GM19372 (cell line): ENCODE measurements around the gene TPSD1.
"Not testable (repeated sequence)": the region's sequence is repeated elsewhere in the genome, so short reads cannot be mapped to it uniquely, and the experiment has no call there.

ENCODE experiments used
- ATAC-seq: cut with Tn5 transposase; IDR thresholded peaks from one replicate; pipeline ENCODE4 v1.9.1; 2021; ENCODE audit warnings: mild to moderate bottlenecking, low read depth, moderate library complexity; ENCODE audit not compliant: unreplicated experiment

TPSD1 gene

DNA sequence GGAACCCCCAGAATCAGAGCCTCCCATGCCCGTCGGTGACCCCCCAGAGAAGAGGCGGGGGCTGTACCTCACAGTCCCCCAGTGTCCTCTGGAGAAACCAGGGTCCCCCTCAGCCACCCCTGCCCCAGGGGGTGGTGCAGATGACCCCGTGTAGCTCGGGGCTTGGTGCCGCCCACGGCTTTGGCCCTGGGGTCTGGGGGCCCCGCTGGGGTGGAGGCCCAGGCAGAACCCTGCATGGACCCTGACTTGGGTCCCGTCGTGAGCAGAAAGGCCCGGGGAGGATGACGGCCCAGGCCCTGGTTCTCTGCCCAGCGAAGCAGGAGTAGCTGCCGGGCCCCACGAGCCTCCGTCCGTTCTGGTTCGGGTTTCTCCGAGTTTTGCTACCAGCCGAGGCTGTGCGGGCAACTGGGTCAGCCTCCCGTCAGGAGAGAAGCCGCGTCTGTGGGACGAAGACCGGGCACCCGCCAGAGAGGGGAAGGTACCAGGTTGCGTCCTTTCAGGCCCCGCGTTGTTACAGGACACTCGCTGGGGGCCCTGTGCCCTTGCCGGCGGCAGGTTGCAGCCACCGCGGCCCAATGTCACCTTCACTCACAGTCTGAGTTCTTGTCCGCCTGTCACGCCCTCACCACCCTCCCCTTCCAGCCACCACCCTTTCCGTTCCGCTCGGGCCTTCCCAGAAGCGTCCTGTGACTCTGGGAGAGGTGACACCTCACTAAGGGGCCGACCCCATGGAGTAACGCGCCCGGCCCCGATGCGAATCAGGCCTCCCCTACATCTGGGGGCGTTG is 34.8 kb upstream of the TPSD1 start:
- no peak for ATAC-seq

DNA sequence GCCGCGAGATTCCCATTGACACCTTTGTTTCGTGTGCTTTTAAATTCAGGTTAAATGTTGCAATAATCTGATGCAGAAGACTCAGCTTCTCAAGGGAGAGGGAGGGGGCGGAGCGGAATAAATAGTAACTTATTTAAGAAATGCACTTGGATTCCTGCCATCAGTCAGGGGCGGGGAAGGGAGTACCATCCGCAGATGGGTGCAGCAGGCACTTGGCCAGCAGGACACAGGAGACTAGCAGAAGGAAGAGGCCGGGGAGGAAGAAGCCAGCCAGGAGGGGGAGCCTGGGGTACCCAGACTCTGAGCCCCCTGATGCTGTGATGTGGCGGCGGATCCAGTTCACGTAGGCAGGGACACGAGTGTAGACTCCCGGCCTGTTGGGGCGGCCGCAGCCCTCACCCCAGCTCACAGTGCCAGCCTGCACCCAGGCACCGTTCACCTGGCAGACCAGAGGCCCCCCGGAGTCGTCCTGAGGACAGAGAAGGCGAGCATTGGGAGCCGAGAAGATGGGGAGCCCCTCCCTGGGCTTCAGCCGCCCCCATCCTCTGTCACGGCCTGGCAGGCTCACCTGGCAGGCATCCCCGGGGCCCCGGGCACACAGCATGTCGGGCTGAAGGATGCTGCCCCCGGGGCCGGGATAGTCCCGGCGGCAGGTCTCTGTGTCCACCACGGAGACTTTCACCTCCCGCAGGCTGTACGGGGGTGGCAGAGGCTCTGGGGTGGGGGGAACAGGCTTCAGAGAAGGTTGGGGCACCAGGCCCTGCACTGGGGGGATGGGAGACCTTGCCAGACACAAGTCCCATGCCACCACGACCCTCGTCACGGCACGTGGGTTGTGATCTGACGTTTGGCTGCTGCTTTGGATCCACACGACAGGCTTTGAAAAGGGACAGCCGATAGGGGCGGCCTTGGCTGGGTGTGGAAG is 34.0 kb upstream of the TPSD1 start:
- no peak for ATAC-seq

DNA sequence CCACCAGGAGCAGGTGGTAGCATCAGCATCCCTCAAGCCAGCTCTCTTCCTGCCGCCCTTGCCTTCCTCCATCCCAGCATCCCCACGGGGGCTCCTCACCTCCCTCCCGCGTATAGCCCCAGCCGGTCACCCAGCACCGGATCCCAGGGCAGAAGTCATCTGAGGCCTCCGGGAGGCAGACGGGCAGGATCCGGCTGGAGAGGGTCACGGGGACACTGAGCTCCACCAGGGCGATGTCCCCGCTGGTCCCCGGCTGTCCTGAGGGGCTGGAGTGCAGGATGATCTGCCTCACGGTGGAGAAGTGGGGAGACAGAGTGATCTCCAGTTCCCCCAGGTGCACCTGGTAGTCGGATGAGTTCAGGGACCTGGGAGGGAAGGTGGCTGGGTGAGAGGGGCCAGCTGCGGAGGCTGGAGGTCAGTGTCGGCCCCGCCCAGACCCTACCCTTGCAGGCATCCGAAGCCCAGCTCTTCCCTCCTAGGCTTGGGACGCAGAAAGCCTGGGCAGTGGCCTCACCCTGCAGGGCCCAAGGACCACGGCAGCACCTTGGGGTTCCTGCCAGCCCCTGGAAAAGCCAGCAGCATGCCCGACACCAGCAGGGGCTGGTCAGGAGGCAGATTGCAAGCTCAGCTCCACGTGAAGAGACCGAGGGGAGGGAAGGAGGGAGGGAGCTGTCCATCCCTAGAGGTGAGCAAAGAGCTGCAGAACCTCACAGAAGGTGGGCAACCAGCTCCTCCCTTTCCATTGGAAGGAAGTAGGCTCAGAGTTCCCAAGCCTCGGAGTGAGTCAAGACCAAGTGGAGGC is 33.1 kb upstream of the TPSD1 start:
- ATAC-seq, result no peak

DNA sequence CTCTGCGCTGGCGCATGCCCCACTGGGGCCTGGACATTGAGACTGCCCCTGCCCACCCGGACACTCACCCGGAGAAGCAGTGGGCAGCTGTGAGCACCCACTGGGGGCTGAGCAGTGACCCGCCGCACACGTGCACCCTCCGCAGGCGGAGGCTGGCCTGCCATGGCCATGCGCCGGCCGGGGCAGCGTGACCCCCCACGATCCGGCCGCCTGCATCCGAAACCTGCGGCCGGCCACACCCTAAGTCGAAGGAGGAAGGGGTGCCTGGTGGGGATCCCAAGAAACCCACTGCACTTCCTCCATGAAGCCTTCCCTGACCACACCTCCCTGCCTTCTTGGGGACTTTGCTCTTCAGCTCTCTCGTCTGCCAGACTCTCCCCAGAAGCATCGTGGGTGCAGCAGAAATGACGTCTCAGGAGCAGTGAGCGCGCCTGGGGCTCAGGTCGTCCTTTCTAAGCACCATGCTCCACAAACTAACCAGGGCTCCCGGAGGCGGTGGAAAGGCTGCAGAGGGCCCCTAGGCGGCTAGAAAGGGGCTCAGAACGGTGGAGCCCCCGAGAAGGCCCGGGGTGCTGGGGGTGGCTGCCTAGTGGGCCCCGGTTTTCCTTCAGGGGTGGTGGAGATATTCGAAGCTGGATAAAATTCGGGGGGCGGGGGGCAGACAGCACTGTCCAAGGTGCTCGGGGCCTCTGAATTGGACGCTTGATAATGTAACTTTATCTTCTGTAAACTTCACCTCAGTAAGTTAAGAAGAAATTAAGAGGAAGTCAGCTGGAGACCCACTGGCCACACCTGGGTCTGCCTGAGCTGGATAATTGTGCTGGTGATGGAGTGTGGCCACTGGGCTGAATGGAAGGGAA is 32.3 kb upstream of the TPSD1 start:
- ATAC-seq, result no peak

DNA sequence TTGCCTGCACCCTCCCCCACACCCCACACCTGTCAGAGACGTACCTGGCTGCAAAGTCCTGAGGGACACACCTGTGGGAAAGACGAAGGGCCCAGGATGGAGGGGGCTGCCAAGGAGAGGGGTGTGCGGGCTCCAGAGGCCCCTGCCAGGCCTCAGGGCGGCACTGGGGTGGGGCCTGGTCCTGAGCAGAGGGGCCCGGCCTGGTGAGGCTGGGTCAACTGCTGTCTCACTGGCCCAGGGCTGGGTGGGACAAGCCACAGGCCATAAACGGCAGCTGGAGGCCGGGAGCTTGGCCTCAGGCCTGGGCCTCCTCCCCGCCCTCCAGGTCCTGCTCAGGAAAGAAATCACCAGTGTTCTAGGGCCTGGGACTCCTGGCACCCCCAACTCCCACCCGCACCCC is 31.3 kb upstream of the TPSD1 start:
- no peak for ATAC-seq

DNA sequence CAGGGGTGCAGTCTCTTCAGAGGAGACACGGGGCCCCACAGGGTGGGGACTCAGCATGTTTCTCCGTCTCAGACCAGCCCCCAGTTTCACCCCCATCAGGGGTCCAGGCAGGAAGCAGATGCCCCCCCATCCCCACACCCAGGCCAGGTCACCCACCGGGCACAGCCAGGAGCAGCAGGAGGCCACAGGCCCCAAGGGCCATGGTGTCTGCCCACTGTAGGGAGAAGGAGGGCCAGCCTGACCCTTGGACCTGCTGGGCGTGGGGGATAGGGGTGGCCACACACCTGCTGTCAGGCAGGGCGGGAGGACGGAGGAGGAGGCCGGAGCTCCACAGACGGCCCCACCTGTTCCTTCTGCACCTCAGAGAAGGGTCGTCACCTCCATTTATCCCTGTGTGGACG is 30.8 kb upstream of the TPSD1 start, which contains the start of gene TPSG1:
TSS of gene TPSG1 (minus strand) at position 218 of the 401 bp plus-strand sequence. CDS start at position 202, 16 bp downstream.
- ATAC-seq, result no peak

DNA sequence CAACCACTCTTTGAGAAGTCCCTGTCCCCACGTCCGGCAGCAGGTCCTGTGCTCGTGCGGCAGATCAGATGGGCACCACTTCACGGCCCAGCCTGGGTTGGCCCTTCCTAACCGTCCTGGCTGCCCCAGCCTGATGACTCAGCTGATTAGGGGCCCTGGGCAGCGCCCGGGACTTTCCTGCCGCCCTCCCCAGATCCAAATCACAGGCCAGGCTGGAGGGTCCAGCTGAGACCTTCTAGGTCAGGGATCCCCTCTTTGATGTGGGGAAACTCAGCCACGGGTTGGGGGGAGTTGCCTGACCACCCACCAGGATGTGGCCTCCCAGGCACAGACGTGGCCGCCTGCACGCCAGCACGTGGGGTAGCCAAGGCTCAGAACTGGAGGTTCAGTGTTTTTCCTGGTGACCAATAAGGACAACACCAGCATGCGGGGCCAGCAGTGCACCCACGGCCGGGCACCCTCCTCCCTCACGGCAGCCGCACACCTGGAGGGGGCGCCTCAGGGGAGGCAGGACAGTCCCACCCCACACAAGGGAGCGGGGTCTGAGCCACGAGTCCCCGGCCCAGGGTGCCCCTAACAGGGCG is 30.0 kb upstream of the TPSD1 start:
- ATAC-seq, result not testable (repeated sequence)

DNA sequence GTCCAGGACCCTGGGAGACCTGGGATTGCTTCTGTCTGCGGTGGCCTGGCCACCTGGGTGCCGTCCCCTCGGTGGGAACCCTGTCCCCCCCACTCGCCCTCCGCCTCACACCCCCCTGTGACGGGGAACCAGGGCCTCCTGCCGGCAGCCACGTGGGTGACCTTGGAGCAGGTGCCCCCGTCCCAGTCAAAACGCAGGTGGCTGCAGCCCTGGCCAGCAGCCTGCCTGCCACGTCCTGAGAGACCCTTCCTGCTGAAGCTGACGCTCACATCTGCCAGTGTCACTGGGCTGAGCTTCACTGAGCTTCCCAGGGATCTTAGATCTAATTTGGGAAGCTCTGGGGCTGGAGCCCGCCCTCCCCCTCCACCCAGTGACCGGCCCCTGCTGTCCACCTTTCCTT is 29.2 kb upstream of the TPSD1 start:
- ATAC-seq, result not testable (repeated sequence)

DNA sequence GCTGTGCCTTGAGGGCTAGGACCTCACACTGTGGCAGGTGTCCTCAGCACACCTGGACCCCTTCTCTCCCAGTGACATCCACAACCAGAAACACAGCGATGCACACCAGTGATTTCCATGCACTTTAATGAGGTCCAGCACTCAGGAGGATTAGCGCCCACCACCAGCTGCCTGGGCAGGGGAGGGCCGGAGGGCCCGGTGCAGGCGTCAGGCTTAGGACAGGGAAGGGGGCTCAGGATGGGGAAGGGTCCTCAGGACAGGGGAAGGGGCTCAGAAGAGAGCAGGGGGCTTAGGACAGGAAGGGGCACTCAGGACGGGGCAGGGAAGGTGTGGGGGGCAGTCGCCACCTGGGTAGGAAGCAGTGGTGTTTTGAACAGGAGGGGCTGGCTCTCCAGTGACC is 27.6 kb upstream of the TPSD1 start:
- not testable (repeated sequence) for ATAC-seq

DNA sequence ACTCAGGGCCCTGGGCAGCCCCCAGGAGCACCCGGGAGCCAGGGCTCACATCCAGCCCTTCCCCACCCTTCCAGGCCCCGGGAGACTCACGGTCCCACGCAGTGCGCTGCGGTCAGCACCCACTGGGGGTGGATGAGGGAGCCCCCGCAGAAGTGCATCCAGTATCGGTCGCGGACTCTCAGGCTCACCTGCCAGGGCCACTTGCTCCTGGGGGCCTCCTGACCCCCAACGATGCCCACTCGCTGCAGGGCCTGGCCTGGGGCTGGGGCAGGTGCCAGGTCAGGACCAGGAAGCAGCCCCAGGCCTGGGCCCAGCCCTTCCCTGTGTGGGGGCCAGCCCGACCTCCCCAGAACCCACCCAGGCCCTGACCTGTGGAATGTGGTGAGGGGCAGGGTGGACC is 26.4 kb upstream of the TPSD1 start:
- not testable (repeated sequence) for ATAC-seq

DNA sequence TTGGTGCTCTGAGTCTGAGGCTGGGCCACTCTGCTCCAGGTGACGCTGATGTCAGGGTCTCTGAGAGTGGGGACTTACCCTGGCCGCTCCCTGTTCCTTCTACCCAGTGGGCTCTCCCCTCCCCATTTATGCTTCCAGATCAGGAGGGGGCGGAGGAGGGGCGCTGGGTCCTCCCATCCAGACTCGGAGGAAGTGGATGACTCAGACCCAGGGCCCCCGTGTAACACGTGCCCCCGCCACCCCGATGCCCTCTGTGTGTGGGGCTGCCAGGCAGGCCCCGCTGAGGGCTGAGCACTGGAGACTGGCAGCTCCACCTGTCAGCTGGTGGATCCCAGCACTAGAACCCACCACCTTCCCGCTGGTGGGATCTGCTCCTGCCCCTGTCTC is 25.8 kb upstream of the TPSD1 start, which contains the start of gene TPSB2:
TSS of gene TPSB2 (minus strand) at position 101 of the 387 bp plus-strand sequence. CDS start 233 bp downstream, outside the sequence.
- not testable (repeated sequence) for ATAC-seq

DNA sequence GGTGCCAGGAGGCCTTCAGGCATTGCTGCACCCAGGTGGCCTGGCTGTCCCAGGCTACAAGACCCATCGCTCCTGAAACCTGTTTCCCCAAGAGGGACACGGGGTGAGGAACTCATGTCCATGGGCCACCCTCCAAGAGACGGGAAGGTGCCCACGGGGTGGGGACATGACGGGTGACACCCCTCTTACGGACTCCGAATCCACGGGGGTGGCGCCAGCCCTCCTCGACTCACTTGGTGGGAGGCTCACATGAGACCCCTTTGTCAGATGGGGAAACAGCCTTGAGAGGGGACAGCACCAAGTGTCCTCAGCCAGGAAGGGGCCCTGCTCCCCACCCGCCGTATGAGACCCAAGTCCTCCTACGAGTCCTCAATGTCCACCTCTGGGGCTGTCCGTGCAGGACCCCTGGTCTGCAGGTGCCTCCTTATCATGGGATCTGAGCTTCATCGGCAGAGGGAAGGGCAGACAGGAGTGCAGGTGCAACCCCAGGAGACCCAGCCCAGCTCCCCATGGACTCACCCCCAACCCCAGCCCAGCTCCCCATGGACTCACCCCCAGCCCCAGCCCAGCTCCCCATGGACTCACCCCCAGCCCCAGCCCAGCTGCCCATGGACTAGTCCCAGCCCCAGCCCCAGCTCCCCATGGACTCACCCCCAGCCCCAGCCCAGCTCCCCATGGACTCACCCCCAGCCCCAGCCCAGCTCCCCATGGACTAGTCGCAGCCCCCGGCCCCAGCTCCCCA is 25.2 kb upstream of the TPSD1 start:
- ATAC-seq, result not testable (repeated sequence)

DNA sequence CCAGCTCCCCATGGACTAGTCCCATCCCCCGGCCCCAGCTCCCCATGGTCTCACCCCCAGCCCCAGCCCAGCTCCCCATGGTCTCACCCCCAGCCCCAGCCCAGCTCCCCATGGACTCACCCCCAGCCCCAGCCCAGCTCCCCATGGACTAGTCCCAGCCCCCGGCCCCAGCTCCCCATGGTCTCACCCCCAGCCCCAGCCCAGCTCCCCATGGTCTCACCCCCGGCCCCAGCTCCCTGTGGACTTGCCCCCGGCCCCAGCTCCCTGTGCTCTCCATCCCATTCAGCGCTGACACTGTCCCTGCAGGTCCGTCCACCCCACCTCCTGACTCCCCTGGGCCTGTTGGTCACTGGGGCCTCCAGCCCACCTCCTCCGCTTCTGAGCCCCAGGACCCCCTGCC is 24.6 kb upstream of the TPSD1 start:
- not testable (repeated sequence) for ATAC-seq

DNA sequence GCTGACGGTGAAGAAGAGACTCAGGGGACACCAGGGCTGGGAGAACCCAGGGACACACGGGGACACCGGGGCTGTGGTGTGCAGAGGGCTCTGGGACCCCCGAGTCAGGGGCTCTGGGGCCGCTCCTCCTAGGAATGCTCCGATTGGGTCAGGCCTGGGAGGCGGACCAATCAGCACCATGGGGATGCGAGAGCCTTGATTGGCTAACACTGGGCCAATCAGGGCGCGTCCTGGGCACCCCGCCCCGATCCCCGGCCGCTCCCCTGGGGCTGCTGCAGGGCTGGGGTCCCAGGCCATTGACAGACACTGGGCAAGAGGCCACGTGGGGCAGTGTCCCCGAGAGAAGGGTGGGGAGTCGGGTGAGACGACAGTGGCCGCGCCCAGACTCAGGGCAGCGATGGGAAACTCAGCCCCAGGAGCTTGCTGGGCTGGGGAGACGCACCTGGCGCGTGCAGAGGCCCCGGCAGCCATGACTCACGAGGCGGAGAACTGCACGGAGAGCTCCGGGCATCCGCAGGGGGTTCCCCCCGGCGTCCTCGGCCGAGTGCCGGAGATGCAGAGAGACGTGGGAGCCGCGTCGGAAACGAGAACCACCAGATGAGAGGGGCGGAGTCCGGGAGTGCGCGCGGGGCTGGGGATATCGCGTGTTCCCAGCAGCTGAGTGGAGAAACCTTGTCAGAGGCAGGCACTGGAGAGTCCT is 23.7 kb upstream of the TPSD1 start:
- ATAC-seq, result not testable (repeated sequence)

DNA sequence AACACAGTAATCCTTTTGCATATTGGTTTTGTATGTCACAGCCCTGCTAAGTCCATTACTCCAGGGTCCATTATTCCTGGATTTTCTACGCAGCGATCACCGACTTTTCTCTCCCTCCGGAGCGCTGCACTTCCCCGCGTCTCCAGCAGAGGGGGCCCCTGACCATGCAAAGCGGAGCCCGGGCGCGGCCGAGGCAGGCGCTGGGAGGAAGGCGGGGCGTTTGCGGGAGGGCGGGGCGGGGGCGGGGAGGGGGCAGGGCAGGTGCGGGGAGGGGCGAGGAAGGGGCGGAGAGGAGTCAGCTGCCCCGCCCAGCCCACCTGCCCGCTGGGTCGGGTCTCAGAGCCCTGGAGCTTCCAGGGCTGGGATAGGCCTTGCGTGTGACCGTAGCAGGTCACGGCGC is 19.2 kb upstream of the TPSD1 start:
- ATAC-seq, result not testable (repeated sequence)

DNA sequence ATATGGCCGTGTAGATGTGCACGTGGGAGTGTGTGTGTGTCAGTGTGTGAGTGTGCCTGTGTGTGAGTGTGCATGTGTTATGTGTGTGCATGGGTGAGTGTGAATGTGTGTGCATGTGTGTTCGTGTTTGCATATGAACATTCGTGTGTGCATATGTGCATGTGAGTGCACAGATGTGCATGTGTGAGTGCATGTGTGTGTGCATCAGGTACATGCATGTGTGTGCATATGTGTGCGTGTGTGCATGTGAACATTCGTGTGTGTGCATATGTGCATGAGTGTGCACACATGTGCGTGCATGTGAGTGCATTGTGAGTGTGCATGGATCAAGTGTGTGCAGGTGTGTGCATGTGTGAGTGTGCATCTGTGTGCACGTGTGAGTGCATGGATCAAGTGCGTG is 17.9 kb upstream of the TPSD1 start:
- no peak for ATAC-seq

DNA sequence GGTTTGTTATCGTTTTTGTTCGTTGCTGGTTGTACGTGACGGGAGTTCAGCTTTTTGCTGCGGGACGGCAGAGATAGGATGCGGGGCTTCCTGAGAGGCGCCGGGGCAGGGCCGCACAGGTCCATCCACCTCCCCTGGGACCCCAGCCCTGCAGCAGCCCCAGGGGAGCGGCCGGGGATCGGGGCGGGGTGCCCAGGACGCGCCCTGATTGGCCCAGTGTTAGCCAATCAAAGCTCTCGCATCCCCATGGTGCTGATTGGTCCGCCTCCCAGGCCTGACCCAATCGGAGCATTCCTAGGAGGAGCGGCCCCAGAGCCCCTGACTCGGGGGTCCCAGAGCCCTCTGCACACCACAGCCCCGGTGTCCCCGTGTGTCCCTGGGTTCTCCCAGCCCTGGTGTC is 17.0 kb upstream of the TPSD1 start:
- ATAC-seq, result not testable (repeated sequence)

DNA sequence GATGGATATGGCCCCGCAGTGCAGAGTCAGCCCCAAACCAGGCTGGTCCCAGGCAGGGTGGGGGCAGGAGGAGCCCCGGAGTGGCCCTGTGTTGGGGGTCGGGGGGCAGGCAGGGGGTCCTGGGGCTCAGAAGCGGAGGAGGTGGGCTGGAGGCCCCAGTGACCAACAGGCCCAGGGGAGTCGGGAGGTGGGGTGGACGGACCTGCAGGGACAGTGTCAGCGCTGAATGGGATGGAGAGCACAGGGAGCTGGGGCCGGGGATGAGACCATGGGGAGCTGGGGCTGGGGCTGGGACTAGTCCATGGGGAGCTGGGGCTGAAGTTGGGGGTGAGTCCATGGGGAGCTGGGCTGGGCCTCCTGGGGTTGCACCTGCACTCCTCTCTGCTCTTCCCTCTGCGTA is 16.3 kb upstream of the TPSD1 start:
- ATAC-seq, result not testable (repeated sequence)
